HEK293 (cell line): ENCODE data around the gene IZUMO4.
"Not testable (repeated sequence)": the region's sequence is repeated elsewhere in the genome, so short reads cannot be mapped to it uniquely, and the experiment has no call there.

Source experiments
- CTCF ChIA-PET: fragments of 350-600 bp; formaldehyde crosslinking; extraction: SDS; loops from one replicate; lab custom pipeline; 2021; ENCODE audit warnings: antibody characterized with exemption; lab: Yijun Ruan, JAX
- POLR2A ChIA-PET: fragments of 300-600 bp; formaldehyde crosslinking; extraction: SDS; loops from one replicate; lab custom pipeline; 2020; ENCODE audit warnings: antibody characterized with exemption, inconsistent platforms; lab: Yijun Ruan, JAX
- H3K27ac ChIP-seq: fragments of 200-500 bp; sonication (Bioruptor generic); 2 replicates; pipeline ENCODE4 v1.5.1; 2014; ENCODE audit warnings: low read depth, low read length, control low read depth, inconsistent platforms; ENCODE audit errors: extremely low read depth
- H3K36me3 ChIP-seq, 2 experiments: fragments of 200-500 bp in 1 of 2; sonication (Bioruptor generic) in 1 of 2; 1 replicate in 1 of 2; 2 replicates in 1 of 2; pipeline ENCODE4 v1.5.1; 2014 to 2017; ENCODE audit warnings: inconsistent platforms in 2 of 2, low read length in 2 of 2; ENCODE audit not compliant: control insufficient read depth in 2 of 2, insufficient read depth in 1 of 2
- H3K4me1 ChIP-seq: fragments of 200-500 bp; sonication (Bioruptor generic); 2 replicates; pipeline ENCODE4 v1.5.1; 2014; ENCODE audit warnings: mild to moderate bottlenecking, low read length, inconsistent platforms; ENCODE audit not compliant: control insufficient read depth, insufficient read depth
- H3K4me3 ChIP-seq: 2 replicates; pipeline ENCODE4 v1.5.1; 2011; ENCODE audit warnings: low read depth, mild to moderate bottlenecking, control low read depth, low read length, moderate library complexity
- H3K9me3 ChIP-seq: fragments of 200-500 bp; sonication (Bioruptor generic); 2 replicates; pipeline ENCODE4 v1.5.1; 2014; ENCODE audit warnings: low read depth, low read length, inconsistent platforms; ENCODE audit not compliant: control insufficient read depth, insufficient read depth
- BCL11A ChIP-seq: fragments of 450-650 bp; formaldehyde crosslinking; IDR thresholded peaks from 2 replicates; pipeline ENCODE4 v1.5.1; 2016; ENCODE audit warnings: low read depth, missing biosample characterization, missing genetic modification characterization
- HOXA7 ChIP-seq: sonication (generic); formaldehyde crosslinking; IDR thresholded peaks from 2 replicates; pipeline ENCODE4 v1.8.1; 2022; ENCODE audit warnings: missing genetic modification reagents, borderline replicate concordance
- KLF7 ChIP-seq: fragments of 450-650 bp; formaldehyde crosslinking; IDR thresholded peaks from 2 replicates; pipeline ENCODE4 v1.5.1; 2016; ENCODE audit warnings: missing biosample characterization, missing genetic modification characterization, borderline replicate concordance
- MYNN ChIP-seq: fragments of 450-650 bp; formaldehyde crosslinking; IDR thresholded peaks from 2 replicates; pipeline ENCODE4 v1.5.1; 2016; ENCODE audit warnings: missing biosample characterization, missing genetic modification characterization, borderline replicate concordance
- PRDM1 ChIP-seq: fragments of 450-650 bp; formaldehyde crosslinking; IDR thresholded peaks from 2 replicates; pipeline ENCODE4; 2016; ENCODE audit warnings: missing biosample characterization, missing genetic modification characterization
- RBAK ChIP-seq: fragments of 450-650 bp; formaldehyde crosslinking; IDR thresholded peaks from 2 replicates; pipeline ENCODE4 v1.5.1; 2016; ENCODE audit warnings: missing biosample characterization, missing genetic modification characterization
- SALL2 ChIP-seq: fragments of 450-650 bp; formaldehyde crosslinking; IDR thresholded peaks from 2 replicates; pipeline ENCODE4 v1.5.0; 2017; ENCODE audit warnings: missing biosample characterization, mild to moderate bottlenecking, missing genetic modification characterization, borderline replicate concordance
- ZNF10 ChIP-seq: fragments of 450-650 bp; formaldehyde crosslinking; IDR thresholded peaks from 2 replicates; pipeline ENCODE4 v1.5.1; 2017; ENCODE audit warnings: missing biosample characterization, missing genetic modification characterization
- ZNF114 ChIP-seq: fragments of 450-650 bp; formaldehyde crosslinking; IDR thresholded peaks from 2 replicates; pipeline ENCODE4 v1.5.0; 2017; ENCODE audit warnings: missing biosample characterization, missing genetic modification characterization
- ZNF140 ChIP-seq: fragments of 450-650 bp; formaldehyde crosslinking; IDR thresholded peaks from 2 replicates; pipeline ENCODE4 v1.5.1; 2016; ENCODE audit warnings: missing biosample characterization, missing genetic modification characterization
- ZNF366 ChIP-seq: fragments of 450-650 bp; formaldehyde crosslinking; conservative IDR thresholded peaks from 2 replicates; pipeline ENCODE4 v1.5.1; 2016; ENCODE audit warnings: missing biosample characterization, missing genetic modification characterization
- ZNF404 ChIP-seq: fragments of 450-650 bp; formaldehyde crosslinking; IDR thresholded peaks from 2 replicates; pipeline ENCODE4 v1.5.1; 2017; ENCODE audit warnings: missing biosample characterization, missing genetic modification characterization
- ZNF501 ChIP-seq: fragments of 450-650 bp; formaldehyde crosslinking; IDR thresholded peaks from 2 replicates; pipeline ENCODE4 v1.5.1; 2016; ENCODE audit warnings: missing biosample characterization, missing genetic modification characterization
- ZNF514 ChIP-seq: fragments of 450-650 bp; formaldehyde crosslinking; IDR thresholded peaks from 2 replicates; pipeline ENCODE4 v1.5.1; 2016; ENCODE audit warnings: missing biosample characterization, missing genetic modification characterization
- ZNF518A ChIP-seq: fragments of 450-650 bp; formaldehyde crosslinking; conservative IDR thresholded peaks from 2 replicates; pipeline ENCODE4 v1.5.1; 2016; ENCODE audit warnings: low read depth, missing biosample characterization, missing genetic modification characterization
- ZNF701 ChIP-seq: fragments of 450-650 bp; formaldehyde crosslinking; IDR thresholded peaks from 2 replicates; pipeline ENCODE4 v1.5.1; 2016; ENCODE audit warnings: missing biosample characterization, missing genetic modification characterization
- ZNF843 ChIP-seq: fragments of 450-650 bp; formaldehyde crosslinking; IDR thresholded peaks from 2 replicates; pipeline ENCODE4 v1.5.1; 2016; ENCODE audit warnings: missing biosample characterization, missing genetic modification characterization

The IZUMO4 gene

GRCh38 chr19:2129892-2130770, 33.4 kb downstream of the IZUMO4 start:
- H3K27ac ChIP-seq: no peak overlapping the region
- H3K9me3 ChIP-seq: no peaks in the 10 kb centered on the region
- ChIA-PET POLR2A (interaction anchor here (0.9 kb wide), 1 partner anchor 15 kb away, joined by 3 read pairs; no protein-coding TSS in a partner anchor), CTCF (interaction anchor here (0.6 kb wide), 1 partner anchor 458 kb away, joined by 3 read pairs; no protein-coding TSS in a partner anchor)
- no peak for TF ChIP-seq ZNF843 (tag by site-specific recombination)
- peaks cover 15 to 77% of the 10 kb centered on the region in 2 experiments; a peak in 2 of 3 replicates for H3K36me3 ChIP-seq
- no peak overlapping the region for H3K4me3 ChIP-seq
- H3K4me1 ChIP-seq: no peaks in the 10 kb centered on the region

- H3K27ac ChIP-seq, H3K4me1 ChIP-seq, H3K4me3 ChIP-seq, CTCF ChIA-PET, H3K9me3 ChIP-seq: not testable (repeated sequence)
- POLR2A ChIA-PET: interaction anchor here (0.5 to 1.3 kb wide), 2 partner anchors 15 to 187 kb away, joined by 4 read pairs; no protein-coding TSS in a partner anchor
- peaks cover 12 to 74% of the 10 kb centered on the region in 2 experiments; a peak in 2 of 3 replicates for H3K36me3 ChIP-seq
Observed at GRCh38 chr19:2131012-2131975, 34.6 kb downstream of the IZUMO4 start.

GRCh38 chr19:2132191-2132590, 35.5 kb downstream of the IZUMO4 start:
- TF ChIP-seq KLF7 (tag by site-specific recombination) (no peak), MYNN (tag by site-specific recombination) (no peak), ZNF140 (tag by site-specific recombination) (no peak), RBAK (tag by site-specific recombination) (no peak), HOXA7 (CRISPR knock-in tag) (no peak), ZNF404 (no peak), ZNF701 (no peak), ZNF514 (no peak)
- no peaks in the 10 kb centered on the region for H3K4me1 ChIP-seq
- ChIA-PET POLR2A (interaction anchor here (0.5 to 1.3 kb wide), 2 partner anchors 14 to 188 kb away, joined by 4 read pairs; no protein-coding TSS in a partner anchor), CTCF (no interaction called here)
- H3K36me3 ChIP-seq: peaks cover 11 to 75% of the 10 kb centered on the region in 2 experiments; a peak in 2 of 3 replicates
- H3K9me3 ChIP-seq: no peaks in the 10 kb centered on the region
- no peak overlapping the region for H3K4me3 ChIP-seq
- no peak overlapping the region for H3K27ac ChIP-seq

- POLR2A ChIA-PET: no interaction called here
- H3K27ac ChIP-seq: no peak overlapping the region; the same call in 1 of the 2 replicates
- no peaks in the 10 kb centered on the region for H3K9me3 ChIP-seq
- CTCF ChIA-PET: interaction anchor here (1.2 kb wide), 1 partner anchor 16 kb away, joined by 3 read pairs; no protein-coding TSS in a partner anchor
- peaks cover 13 to 75% of the 10 kb centered on the region in 2 experiments; a peak in 2 of 3 replicates for H3K36me3 ChIP-seq
- no peak overlapping the region for H3K4me3 ChIP-seq
- H3K4me1 ChIP-seq: no peaks in the 10 kb centered on the region
- TF ChIP-seq ZNF114 (tag by site-specific recombination): no peak
- no peak for TF ChIP-seq SALL2
- TF ChIP-seq BCL11A (tag by site-specific recombination): no peak
- TF ChIP-seq ZNF501: no peak
- no peak for TF ChIP-seq ZNF518A (tag by site-specific recombination)
- TF ChIP-seq ZNF366 (tag by site-specific recombination): no peak
- no peak for TF ChIP-seq PRDM1 (tag by site-specific recombination)
- no peak for TF ChIP-seq ZNF10 (tag by site-specific recombination)
Observed at GRCh38 chr19:2132731-2133490, 36.2 kb downstream of the IZUMO4 start.
